Hematopoietic multipotent progenitor cell treated with erythropoietin and hydrocortisone succinate and interleukin-3 and kit ligand, for 17 days (in vitro differentiated cells): ENCODE results near the gene PRDM16.

Experiments used
- DNase-seq: peaks from one replicate; pipeline ENCODE4 v3.0.0-alpha.2; 2015; ENCODE audit warnings: low spot score

The PRDM16 gene

DNA sequence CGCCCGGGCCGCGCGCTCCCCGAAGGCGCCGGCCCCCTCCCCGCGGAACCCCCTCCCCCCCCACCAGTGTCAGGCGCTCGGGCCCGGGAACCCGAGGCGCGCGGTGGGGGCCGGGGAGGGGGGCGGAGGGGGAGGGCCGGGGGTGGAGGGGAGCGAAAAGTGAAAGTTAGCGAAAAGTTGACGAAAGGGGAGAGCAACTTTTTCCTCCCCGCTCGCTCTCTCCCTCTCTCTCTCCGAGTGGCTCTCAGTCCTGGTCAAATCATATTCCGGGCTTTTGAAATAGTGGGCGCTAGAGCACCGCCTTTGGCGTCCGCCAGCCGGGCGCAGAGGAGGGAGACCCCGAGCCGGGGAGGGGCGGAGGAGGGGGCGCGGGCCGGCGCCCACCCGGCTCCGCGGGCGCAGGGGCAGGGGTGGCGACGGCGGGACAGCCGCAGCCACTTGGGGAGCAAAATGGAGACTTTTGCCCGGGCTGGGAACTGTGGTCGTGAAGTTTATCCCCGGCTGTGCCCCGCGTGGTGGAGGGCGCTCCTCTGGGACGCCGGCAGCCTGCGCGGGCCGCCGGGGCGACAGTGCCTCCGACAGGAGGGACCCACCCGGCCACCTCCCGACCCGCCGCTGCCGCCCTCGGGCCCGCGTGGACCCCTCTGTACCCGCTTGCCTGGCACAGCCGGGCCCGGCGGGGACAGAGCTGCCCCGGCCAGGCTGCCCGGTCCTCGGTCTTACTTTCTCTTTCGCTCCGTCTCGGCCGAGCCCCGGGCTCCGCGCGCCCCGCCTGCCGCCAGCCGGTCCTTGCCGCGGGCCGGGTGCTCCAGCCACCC, 697 bp downstream of the PRDM16 start:
- no peak for DNase-seq

DNA sequence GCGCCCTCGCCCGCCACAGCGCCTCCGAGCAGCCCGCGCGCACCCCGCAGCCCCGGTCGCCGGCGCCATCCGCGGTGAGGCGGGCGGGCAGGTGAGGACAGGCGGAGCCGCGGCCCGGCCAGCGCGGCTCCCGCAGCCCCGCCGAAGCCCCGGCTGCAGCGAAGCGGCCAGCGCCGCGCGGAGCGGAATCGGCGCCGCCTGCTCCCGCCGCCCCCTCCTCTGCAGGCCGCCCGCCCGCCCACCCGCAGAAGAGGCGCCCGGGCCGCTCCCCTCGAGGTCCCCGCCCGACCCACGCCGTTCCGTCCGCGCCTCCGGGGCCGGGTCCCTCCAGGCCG, 1.3 kb downstream of the PRDM16 start:
- no peak for DNase-seq

DNA sequence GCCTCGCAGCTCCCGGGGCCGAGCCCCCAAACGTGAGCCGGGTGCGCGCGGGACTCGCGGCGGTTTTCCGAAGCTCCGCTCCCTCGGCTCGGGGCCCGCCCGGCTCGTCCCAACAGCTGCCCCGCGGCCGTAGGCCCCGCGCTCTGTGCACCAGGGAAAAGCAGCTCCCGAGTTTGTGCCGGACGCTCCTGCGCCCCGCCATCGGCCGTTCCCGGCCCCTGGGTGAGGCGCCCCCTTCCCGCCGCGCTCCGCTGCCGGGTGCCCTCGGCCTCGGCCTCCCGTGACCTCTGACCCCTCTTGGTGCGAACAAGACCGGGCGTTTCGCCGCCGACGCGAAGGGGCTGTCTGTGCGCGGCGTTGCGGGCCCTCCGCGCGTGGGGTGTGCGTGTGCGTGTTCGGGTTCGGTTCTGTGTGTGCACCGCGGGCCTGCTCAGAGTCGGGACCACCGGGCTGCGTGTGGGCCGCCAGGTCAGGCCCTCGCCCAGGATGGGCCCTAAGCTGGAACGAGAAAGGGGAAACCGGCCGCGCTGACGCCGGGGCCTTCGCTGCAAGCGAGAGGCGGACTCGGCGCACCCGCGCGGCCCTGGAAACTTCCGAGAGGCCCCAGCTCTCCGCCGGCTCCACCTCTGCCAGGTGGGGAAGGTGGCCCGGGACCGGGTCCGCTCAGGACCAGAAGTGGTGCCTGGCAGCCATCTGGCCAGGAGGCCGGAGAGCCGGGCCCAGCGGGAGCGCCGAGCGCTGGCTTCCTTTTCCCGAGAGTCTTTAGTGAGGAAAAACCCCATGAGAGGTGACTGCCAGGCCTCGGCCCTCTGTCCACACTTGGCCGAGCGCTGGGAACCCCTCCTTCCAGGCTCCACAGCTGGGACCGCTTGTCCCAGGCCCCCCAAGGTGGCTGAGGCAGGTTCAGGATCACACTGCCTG, 1.9 kb downstream of the PRDM16 start:
- DNase-seq = no peak

DNA sequence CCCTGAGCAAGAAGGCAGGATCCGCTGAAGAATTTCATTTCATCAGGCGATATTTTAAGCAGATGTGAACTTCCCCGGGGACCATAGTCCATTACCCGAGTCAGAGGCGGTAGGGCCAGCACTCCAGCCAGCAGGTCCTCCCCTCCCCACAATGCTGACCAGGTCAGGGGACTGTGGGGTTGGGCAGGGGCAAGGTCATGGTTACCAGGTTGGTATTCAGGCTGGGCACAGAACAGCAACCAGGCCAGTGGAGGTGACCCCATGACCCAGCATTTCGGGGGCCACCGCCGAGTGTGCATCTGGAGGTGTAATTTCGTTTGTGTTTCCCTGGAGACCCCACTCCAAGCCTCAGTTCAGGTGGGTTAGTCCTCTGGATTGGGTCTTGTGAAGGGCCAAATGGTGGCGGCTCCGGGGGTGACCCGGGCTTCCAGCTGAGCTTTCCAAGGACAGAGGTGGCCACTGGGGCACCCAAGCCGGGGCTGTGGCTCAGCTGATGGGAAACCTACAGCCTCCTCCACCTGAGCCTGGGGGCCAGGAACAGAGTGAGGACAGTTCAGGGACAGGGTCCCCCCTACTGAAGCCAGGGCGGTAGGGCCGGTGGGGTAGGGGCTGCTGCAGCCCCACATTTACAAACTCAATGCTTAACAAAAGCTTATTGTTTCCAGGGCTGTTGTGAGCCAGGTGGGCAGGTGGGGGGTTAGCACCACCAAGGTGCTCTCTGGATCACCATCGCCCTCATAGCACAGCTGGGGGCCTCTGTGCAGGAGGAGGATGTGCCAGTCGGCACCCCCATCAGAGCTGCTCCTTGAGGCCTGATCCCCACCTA, 2.8 kb downstream of the PRDM16 start:
- DNase-seq = no peak

DNA sequence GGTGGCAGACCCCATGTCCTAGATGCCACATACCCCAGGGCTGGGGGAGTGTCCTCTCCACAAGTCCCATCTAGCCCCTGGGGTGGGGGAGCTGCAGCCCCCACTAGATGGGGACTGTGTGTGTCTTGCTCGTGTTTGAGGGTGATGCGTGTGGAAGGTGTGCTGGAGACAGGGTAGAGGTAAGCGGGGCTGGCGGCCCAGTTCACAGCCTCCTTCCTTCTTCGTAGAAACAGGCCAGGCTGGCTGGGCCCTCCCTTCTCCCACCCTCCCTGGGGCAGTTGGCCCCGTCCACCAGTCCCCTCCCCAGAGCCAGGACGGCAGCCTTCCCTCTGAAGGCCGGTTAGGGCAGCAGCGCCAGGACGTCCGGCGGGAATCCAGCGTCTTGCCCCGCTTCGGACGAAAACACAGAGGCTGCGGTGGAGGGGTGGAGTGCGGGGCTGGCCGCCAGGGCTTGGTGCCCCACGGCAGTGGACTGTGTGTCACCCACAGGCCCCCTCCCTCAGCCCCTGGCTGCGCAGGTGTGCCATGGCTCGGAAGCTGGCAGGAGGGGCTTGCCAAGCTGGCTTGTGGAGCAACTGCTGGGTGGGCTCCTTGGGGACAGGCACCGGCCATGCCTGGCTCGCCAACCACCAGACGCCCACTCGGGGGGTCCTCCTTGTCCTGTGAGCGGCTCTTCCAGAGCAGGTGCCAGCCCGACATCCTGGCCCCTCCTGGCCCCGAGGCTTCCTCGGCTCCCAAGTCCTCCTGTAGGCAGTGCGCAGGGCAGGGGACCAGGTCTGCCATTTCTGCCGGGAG, 3.6 kb downstream of the PRDM16 start:
- DNase-seq = no peak

DNA sequence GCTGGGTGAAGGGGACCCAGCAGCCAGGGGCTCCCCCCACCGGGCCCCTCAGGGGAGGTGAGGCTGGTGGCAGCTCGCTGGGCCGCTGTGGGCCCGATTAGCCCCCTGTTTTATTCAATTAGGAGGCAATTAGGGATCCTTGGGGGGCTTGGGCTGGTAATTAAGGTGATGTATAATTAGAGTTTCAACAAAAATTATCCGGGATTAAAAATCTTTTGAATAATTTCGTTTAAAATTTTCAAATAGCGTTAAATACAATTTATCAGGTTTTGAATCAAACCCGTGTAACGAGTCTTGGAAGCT, 4.1 kb downstream of the PRDM16 start:
- DNase-seq = no peak

DNA sequence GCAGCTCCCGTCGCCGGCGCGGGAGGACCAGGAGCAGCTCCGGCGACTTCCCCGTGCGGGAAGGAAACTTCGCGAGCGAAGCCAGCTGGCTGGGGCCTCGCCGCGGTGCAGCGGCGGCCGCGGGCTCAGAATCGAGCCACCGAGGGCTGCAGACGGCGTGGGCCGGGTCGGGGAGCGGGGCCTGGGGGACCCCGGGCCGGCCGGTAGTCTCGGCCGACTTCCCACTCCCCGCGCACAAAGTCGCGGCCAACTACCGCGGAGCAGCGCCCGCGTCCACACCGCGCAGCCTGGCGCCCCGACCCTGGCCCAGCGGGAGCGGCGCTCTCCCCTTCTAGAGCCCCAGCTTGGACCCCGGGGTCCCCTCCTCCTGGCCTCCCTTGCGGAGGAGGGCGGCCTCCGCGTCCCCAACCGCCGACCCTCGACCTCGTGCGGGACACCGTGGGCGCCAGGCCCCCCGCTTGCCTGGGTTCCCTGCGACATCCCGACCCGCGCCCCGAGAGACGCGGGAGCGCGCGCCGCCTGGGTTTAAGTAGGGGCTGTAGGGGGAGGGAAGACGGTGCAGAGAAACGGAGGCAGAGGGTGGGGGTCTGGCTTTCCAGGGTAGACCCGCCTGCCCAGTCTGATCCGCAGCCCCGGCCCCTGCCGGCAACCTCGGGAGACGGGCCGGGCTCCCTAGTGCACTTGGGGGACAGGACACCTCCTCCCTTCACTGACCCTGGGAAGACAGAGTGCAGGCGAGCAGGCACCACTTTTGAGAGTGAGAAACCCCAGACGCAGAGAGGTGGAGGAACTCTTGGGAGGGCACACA, 4.7 kb downstream of the PRDM16 start:
- DNase-seq = no peak

DNA sequence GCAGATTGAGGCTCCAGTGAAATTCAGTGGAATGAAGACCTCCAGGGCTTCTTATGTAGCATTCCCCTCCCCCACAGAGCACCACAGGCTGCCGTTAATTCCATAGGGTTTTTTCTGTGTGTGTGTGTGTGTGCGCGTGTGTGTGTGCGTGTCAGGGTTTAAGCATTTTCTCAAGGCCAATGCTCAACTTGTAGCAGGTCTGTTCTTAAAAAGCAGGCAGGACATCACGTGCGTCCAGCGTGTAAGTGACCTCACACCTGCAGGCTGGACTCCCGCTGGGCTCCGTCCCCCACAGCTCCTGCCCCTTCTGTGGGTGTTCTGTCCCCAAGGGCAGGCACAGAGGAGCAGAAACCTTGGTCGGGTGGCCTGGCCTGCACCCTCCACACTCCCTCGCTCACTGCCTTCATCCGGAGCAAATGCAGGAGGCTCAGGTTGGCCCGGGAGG, 5.3 kb downstream of the PRDM16 start:
- DNase-seq = no peak

DNA sequence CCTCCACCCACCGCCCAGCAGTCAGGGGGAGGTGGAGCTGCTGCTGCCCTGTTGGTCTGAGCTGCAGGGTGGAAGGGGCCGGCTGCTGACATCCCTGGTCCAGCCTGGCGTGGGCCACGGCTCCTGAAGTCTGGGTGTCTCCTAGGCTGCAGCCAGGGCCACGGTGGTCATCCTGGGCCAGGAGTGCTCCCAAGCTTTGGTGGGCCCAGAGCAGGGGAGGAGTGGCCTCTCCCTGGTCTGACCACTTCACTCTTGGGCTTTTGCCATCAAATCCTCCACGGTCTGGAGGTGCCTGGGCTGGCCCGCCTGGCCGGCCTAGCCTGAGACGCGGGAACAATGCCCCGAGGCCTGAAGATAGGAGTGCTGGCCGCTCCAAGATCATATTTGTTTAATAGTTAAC, 5.8 kb downstream of the PRDM16 start:
- no peak for DNase-seq

DNA sequence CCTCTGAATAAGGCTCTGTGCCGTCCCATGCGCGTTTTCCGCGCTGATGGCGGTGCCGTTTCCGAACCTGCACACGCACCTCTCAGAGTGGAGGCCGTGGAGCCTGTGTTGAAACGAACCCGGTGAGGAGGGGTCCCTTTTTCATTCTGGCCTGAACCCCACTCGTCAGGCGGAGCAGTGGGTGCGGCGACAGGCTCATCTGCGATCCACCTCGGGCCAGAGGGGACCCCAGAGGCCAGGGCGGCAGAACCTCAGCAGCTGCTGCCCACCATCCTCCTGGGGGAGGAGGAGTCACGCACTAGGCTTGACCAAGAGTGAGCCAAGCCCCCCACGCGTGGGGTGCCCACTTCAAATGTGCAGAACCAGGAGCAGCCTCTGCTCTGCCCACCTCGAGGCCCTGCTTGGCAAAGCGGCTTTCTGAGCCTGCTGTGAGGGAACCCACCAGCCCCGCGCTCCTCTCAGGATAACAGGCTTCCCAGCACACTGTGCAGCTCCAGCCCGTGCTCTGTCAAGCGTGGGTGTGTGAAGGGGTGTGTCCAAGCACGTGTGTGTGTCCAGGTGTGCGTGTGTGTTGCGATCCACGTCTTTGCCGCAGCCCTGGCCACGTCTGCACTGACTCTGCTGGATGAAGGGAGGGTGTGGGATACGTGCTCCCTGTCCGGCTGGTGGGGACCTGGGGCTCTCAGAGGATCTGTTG, 6.8 kb downstream of the PRDM16 start:
- no peak for DNase-seq

DNA sequence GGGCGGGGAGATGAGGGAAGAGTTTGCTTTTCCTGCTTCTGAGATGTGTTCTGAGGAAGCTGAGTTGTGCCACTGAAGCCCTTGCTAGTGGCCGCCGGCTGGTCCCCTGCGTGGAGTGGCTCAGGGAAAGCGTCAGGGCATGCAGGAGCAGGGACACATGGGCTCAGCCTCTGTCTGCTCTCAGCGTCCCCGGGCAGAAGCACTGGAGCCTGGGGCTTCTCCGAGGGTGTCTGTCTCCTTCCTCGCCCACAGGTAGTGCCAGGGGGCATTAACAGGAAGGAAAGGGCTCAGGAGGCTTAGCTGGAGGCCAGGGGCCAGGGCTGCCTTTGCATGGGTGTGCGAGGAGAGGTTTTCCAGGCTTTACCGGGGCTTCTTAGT, 7.3 kb downstream of the PRDM16 start:
- no peak for DNase-seq

DNA sequence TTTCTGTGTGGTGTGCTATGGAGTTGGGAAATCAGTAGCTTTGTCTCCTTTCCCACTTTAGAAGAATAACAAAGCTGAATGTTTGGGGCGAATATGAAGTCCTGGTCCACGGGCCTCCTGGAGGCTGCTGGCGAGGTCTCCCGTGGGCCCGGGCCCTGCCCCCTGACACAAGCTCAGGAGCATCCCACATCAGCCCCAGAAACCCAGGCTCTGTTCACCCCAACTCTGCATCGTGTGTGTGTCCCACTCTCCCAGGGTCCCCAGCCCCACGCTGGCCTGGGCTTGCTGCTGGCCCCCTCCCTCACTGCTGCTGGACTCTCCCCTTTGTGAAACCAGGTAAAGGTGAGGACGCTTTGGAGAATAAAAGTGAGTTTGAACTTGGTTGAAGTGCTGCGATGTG, 8.1 kb downstream of the PRDM16 start:
- DNase-seq = no peak

DNA sequence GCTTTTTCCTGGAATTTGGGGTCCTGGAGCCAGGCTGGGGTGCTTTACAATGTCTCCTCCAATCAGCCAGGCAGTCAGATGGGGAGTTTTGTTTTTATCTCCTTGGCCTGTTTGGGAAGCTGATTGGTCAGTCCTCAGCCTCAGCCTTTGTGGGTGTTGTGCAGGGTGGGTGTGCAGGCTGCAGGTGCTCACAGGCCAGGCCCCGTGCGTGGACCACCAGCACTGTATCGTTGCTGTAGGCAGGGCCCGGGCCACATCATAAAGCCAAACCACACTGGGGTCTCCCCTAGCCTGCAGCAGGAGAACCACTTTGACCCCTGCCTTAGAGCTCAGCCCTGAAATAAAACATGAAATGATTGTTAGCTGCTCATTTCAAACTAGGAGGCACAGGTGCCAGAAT, 8.6 kb downstream of the PRDM16 start:
- no peak for DNase-seq

DNA sequence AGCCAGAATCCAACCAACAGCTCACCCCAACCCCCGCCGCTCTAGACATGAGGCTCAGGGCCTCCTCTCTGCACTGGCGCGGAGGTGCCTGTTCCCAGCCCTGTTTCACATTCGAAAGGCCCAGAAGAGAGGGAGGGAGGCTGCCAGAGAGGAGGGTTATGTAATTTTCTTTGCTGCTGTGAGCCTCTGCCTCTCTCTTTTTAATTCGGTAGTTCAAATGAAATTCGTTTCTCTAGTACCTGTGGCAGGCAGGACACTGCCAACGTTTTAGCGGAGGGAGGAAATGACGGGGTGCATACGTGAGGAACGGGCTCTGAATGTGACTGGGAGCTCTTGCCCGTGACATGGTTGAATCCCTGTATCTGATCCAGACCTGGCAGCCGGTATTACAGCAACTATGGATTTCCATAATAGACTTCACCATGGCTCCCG, 9.4 kb downstream of the PRDM16 start:
- DNase-seq = no peak

DNA sequence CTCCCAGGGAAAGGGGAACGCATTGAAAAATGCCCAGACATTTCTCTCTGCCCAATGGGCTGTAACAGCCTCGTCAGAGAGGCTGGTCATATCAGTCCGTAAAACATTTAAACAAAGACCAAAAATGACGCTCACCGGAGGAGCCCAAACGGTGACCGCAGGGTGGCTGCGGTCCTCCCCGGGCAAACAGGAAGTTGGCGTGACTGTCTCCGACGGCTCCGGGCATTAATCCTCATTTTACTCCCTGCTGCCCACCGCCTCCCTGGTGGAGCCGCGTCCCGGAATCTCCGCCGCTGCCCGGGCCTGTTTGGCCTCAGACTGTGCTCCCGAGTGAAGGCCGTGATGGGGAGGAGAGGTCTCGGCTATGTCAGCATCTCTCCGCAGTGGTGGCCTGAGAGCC, 9.9 kb downstream of the PRDM16 start:
- no peak for DNase-seq

DNA sequence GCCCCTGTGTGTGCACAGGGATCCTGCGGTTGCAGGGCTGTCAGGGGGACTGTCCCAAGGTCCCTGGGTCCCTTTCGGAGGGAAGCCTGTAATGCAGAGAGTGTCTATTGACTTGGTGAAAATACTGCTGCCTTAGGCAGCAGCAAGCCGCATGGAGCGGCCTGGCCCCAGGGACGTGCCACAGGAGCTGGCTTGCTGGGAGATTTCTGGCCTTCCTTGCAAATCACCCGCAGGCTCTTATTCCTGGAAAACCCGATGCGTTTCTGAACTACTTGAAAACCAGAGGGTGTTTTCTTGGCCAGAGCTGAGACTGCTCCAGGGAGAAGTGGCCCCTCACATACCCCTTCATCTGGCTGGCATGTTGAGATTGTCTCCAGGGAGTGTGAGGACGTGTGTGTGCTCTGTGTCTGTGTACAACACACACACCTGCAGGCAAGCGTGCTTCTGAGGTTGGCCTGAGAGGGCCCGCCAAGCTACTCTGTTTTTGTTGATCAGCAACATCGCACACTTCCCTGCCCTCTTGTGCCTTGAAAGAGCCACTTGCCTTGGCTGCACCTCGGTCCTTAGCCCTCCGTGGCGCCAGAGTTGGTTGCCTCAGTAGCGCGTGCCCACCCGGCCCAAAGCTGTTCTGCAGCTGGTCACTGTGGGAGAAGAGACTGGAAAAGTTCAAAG, 10.5 kb downstream of the PRDM16 start:
- no peak for DNase-seq

DNA sequence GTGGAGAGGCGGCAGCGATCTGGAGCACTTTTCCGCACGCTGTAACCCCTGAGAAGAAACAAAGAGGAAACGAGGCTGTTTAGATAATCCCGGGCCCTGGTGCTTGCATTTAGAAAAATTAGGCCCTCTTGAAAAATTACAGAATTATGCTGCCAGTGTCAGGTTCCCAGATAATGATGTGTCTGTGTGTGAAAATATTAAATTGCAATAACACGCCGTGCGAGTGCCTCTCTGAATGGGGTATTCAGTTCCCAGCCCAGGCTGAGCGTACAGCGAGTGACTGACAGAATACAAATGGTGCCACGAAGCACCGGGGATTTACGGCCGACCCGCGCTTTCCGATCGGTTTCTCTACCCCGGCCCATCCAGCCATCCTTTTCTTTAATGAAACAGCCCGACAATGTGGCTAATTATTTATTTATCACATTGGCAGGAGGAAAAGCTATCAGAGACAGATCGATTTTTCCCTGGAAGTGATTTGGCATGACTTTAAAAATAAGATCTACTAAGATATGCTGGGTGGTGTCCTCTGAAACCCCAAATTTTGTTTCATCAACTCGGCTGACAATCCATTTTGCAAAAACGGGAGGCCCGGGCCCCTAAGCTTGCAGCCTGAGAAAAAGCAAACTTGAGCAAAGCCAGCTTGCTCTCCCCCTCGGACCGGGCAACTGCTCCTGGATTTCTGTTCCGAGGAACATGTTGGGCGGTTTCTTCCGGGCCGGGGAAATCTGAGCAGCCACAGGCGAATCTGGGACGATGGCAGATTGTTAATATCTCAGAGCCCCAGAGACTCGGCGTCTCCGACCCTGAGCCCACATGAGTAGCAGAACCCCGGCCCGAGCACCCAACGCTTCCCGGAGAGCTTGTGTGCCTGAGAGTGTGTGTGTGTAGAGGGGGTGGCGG, 11.3 kb downstream of the PRDM16 start:
- DNase-seq = no peak

DNA sequence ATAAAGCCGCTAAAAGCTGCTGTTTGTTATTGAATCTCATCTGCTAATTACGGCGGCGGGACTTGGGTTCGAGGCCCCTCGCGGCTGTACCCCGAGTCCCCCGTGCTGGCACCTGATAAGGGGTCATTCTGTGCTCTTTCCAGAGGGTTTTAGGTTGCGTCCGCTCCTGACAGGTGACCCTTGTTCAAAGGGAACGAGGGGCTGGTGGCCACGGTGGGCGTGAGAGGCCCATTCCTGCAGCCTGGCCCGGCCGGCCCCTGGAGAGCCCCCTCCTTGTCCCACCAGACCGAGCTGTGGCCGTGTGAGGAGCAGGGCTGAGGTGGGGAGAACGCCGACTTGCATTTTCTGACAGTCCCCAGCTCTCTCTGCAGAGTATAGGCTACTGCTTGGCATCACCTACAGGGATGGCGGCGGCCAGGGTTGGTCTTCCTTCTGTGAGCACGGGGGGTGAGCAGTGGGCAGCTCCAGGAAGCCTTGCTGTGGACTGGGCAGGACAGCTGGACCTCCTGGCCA, 12.2 kb downstream of the PRDM16 start:
- DNase-seq = no peak
